HG02840 (cell line): Measurements from ENCODE around the gene SPTLC1.

ENCODE experiments used
- ATAC-seq: cut with Tn5 transposase; IDR thresholded peaks from one replicate; pipeline ENCODE4 v1.9.1; 2021; ENCODE audit warnings: mild to moderate bottlenecking, moderate library complexity, moderate number of reproducible peaks; ENCODE audit not compliant: unreplicated experiment, low FRiP score

SPTLC1 gene

GRCh38 chr9:91995000-91995655 lies 120.1 kb downstream of the SPTLC1 start:
- ATAC-seq: no peak

- ATAC-seq: no peak
Measured at GRCh38 chr9:91994422-91994821, 120.8 kb downstream of the SPTLC1 start.

- no peak for ATAC-seq
Measured at GRCh38 chr9:91992461-91993041, 122.7 kb downstream of the SPTLC1 start.

- no peak for ATAC-seq
Measured at GRCh38 chr9:91991721-91992341, 123.4 kb downstream of the SPTLC1 start.

- no peak for ATAC-seq
Measured at GRCh38 chr9:91986248-91986647, 129.0 kb downstream of the SPTLC1 start.

- no peak for ATAC-seq
Measured at GRCh38 chr9:91985692-91986091, 129.5 kb downstream of the SPTLC1 start.
